ENCODE data around the gene OR52K2.

GRCh38 chr11:4416816-4417215 is 32.3 kb upstream of the OR52K2 start:
- TF ChIP-seq CTCF (IDR thresholded peaks at IDR 0.05): no peak
- no peak for TF ChIP-seq POLR2A (IDR thresholded peaks at IDR 0.05; ENCODE audit: low read length)
- no peak for TF ChIP-seq TP53 (CRISPR knock-in tag; IDR thresholded peaks at IDR 0.05)
- no peak for TF ChIP-seq HDAC2 (IDR thresholded peaks at IDR 0.05)
